ENCODE results near the gene IPP.

- TF ChIP-seq, protein P1, sequence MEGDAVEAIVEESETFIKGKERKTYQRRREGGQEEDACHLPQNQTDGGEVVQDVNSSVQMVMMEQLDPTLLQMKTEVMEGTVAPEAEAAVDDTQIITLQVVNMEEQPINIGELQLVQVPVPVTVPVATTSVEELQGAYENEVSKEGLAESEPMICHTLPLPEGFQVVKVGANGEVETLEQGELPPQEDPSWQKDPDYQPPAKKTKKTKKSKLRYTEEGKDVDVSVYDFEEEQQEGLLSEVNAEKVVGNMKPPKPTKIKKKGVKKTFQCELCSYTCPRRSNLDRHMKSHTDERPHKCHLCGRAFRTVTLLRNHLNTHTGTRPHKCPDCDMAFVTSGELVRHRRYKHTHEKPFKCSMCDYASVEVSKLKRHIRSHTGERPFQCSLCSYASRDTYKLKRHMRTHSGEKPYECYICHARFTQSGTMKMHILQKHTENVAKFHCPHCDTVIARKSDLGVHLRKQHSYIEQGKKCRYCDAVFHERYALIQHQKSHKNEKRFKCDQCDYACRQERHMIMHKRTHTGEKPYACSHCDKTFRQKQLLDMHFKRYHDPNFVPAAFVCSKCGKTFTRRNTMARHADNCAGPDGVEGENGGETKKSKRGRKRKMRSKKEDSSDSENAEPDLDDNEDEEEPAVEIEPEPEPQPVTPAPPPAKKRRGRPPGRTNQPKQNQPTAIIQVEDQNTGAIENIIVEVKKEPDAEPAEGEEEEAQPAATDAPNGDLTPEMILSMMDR (IDR thresholded peaks at IDR 0.05) = no peak
- TF ChIP-seq POLR2A (IDR thresholded peaks at IDR 0.05) (no peak), EP300 (IDR thresholded peaks at IDR 0.05) (no peak), POLR2AphosphoS5 (IDR thresholded peaks at IDR 0.05) (no peak)
These were observed 29.2 kb downstream of the IPP start for GRCh38 chr1:45721207-45721606.

Data from gastroesophageal sphincter (tissue), 3 donors.